ENCODE results near the gene BEND5.

Gene BEND5

DNA sequence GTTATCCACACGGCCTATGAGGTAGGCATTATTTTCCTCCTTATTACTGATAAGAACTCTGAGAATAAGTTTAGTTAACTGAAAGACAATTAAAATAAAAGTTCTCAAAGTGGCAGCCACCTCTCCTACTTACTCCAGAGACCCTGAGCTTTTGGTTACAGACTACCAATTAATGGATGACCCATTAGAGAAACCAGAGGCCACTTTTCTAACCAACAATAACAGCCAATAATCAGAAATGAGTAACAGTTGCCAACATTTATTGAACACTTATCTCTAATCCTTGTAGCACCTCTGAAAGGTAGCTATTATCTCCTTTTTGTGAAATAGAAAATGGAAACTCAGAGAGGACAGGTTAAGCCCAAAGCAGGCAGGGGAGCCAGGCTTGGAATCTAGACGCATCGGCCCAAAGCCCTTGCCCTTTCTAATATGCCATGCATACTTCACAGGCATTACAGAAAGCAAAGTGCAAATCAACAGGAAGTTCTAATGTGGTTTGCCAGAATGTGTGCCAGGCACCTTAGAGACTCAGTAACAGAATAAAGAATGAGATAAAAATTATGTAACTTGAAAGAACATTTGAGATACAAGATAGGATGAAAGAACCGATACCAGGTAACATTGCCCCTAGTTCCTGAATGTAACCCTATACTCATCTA is 50.0 kb downstream of the BEND5 start:
- no peak overlapping the region for H3K4me3 ChIP-seq (ENCODE audit: low read depth, low read length)
- TF ChIP-seq, protein P1, sequence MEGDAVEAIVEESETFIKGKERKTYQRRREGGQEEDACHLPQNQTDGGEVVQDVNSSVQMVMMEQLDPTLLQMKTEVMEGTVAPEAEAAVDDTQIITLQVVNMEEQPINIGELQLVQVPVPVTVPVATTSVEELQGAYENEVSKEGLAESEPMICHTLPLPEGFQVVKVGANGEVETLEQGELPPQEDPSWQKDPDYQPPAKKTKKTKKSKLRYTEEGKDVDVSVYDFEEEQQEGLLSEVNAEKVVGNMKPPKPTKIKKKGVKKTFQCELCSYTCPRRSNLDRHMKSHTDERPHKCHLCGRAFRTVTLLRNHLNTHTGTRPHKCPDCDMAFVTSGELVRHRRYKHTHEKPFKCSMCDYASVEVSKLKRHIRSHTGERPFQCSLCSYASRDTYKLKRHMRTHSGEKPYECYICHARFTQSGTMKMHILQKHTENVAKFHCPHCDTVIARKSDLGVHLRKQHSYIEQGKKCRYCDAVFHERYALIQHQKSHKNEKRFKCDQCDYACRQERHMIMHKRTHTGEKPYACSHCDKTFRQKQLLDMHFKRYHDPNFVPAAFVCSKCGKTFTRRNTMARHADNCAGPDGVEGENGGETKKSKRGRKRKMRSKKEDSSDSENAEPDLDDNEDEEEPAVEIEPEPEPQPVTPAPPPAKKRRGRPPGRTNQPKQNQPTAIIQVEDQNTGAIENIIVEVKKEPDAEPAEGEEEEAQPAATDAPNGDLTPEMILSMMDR (IDR thresholded peaks at IDR 0.05; ENCODE audit: control insufficient read depth, extremely low read depth, insufficient read depth), result no peak
- DNase-seq (ENCODE audit: low read depth), result no peak

DNA sequence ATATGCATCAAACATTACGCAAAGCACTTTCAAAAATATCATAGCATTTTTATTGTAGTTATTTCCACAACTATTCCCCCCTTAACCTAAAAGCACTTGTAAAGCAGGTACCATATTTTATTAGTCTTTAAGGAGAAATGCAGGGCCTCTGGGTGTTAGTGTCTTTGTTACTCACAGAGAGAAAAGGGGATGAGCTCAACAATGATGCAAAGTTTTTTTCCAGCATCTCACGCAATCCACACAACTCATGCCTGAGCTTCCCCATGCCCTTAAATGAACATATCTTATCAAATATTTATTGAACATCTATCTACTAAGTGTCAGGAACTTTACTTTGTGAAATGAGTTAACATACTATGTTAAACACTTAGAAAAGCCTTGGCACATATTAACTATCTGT is 50.6 kb downstream of the BEND5 start:
- DNase-seq (ENCODE audit: low read depth), result no peak
- no peak overlapping the region for H3K4me3 ChIP-seq (ENCODE audit: low read depth, low read length)
- TF ChIP-seq, protein P1 (IDR thresholded peaks at IDR 0.05; ENCODE audit: control insufficient read depth, extremely low read depth, insufficient read depth), result no peak

DNA sequence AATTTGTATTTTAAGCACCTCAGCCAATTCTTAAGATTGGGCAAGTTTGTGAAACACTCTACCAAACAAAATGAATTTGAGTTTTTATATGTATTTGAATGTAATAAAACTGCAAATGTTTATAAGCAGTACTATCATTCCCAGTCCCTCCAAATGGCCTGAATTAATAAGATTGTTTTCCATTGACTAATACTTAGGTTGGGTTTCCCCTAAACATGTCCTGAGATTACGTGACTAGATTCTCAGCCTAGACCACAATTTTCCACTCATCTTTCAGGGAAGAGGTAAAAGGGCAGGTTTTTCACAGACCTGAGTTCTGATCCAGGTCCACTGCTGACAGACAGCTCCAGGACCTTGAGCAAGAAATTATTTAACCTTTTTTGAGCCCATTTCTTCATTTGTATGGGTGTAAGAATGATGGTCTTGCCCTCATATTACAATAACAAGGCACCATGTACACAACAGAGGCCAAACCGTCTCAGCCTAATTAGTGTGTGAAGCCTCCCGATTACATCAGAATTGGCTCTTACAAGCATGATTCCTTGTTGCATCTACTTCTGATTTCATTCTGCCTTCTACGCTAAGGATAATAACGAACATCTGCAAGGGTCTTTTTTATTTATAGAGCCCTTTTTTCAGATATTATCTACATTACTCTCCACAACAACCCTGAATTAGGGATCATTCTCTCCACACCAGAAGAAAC is 51.2 kb downstream of the BEND5 start:
- no peak for DNase-seq (ENCODE audit: low read depth)
- TF ChIP-seq, protein P1 (IDR thresholded peaks at IDR 0.05; ENCODE audit: control insufficient read depth, extremely low read depth, insufficient read depth), result no peak
- no peak overlapping the region for H3K4me3 ChIP-seq (ENCODE audit: low read depth, low read length)

DNA sequence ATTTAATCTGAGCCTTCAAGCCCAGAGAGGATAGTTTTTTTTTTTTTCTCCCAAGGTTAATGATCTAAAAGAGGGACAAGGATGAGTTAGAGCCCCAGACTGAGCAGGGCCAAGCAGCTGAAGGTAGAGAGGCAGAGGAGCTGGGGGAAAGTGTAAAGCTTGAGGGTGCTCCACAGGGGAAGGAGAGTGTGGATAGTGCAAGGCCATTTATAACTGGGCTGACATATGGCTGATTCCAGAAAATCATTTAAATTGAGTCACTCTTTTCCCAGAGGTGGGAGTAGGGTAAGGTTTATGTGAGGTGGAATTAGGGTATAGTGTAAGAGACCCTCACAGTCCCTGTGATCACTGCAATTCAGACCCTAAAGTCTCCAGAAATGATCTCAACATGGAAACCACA is 55.8 kb downstream of the BEND5 start:
- TF ChIP-seq, protein P1 (IDR thresholded peaks at IDR 0.05; ENCODE audit: control insufficient read depth, extremely low read depth, insufficient read depth), result no peak
- H3K4me3 ChIP-seq (ENCODE audit: low read depth, low read length), result no peak overlapping the region
- DNase-seq (ENCODE audit: low read depth), result no peak

DNA sequence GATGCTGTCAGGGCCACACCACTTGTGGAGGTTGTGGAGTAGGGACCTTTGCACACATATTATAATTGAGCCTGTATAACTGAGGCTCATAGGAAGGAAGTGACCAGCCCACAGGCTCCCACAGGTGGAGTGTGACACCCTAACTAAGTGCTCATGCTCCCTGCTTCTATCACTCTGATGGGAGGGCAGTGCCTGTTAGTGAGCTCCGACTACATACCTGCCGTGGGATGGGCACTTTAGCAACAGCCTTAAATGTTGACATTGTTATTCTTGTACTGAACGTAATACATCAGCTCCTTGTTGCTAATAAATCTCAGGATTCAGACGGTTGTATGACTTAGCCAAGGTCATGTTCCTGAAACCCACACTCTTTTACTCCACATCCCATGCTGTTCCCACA is 58.0 kb downstream of the BEND5 start:
- TF ChIP-seq, protein P1 (IDR thresholded peaks at IDR 0.05; ENCODE audit: control insufficient read depth, extremely low read depth, insufficient read depth), result no peak
- DNase-seq (ENCODE audit: low read depth), result no peak
- H3K4me3 ChIP-seq (ENCODE audit: low read depth, low read length), result no peak overlapping the region

DNA sequence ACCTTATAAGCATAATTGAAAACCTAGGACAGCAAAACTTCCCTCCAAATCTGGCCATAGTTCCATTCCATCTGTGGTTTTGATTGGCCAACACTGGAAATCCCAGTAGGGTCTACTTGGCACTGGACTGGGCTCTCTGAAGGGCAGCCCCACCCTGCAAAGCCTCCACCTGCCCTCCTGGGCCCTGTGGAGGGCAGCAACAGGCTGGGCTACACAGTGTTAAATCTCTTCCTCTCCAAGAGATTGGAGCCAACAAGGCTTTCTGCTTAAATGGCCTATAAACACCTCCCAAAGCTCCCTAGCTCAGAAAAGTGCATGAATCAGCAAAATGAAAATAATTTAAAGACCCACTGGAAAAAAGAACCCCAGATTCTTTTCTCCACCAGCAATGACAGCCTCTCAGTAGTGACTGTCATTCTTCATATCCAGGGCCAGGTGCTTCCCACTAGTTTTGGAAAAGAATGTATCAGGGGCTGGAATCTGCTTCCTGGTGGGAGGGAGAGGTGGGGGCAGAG is 58.5 kb downstream of the BEND5 start:
- no peak for DNase-seq (ENCODE audit: low read depth)
- H3K4me3 ChIP-seq (ENCODE audit: low read depth, low read length), result no peak overlapping the region
- TF ChIP-seq, protein P1 (IDR thresholded peaks at IDR 0.05; ENCODE audit: control insufficient read depth, extremely low read depth, insufficient read depth), result no peak

Measured in LNCaP clone FGC (cell line).